HEK293T (cell line): Measurements from ENCODE around the gene ANO1.

Experiments
- CTCF ChIA-PET: fragments of 350-600 bp; formaldehyde crosslinking; extraction: SDS; loops from one replicate; lab custom pipeline; 2021; ENCODE audit warnings: antibody characterized with exemption, inconsistent platforms; lab: Yijun Ruan, JAX
- POLR2A ChIA-PET: fragments of 350-600 bp; formaldehyde crosslinking; extraction: SDS; loops from one replicate; lab custom pipeline; 2020; ENCODE audit warnings: antibody characterized with exemption, inconsistent platforms; lab: Yijun Ruan, JAX
- DNase-seq: peaks from one replicate; pipeline ENCODE4 v3.0.0; 2012; ENCODE audit warnings: mixed read lengths; ENCODE audit errors: extremely low spot score
- ARNT ChIP-seq: fragments of 450-650 bp; IDR thresholded peaks from 2 replicates; pipeline ENCODE4 v1.6.1; 2017; ENCODE audit warnings: mild to moderate bottlenecking
- BHLHE40 ChIP-seq: fragments of 450-650 bp; IDR thresholded peaks from 2 replicates; pipeline ENCODE4 v1.6.1; 2016; ENCODE audit warnings: mild to moderate bottlenecking, moderate library complexity, borderline replicate concordance
- CTBP1 ChIP-seq: fragments of 450-650 bp; IDR thresholded peaks from 2 replicates; pipeline ENCODE4 v1.6.1; 2016; ENCODE audit warnings: borderline replicate concordance
- ELF4 ChIP-seq: fragments of 450-650 bp; IDR thresholded peaks from 2 replicates; pipeline ENCODE4 v1.6.1; 2017; ENCODE audit warnings: antibody characterized with exemption
- FOXA1 ChIP-seq: fragments of 450-650 bp; IDR thresholded peaks from 2 replicates; pipeline ENCODE4 v1.6.1; 2016; ENCODE audit warnings: mild to moderate bottlenecking
- FOXK2 ChIP-seq: fragments of 450-650 bp; IDR thresholded peaks from 2 replicates; pipeline ENCODE4 v1.6.1; 2016; ENCODE audit warnings: mild to moderate bottlenecking
- FOXM1 ChIP-seq: fragments of 450-650 bp; IDR thresholded peaks from 2 replicates; pipeline ENCODE4 v1.6.1; 2017; ENCODE audit warnings: mild to moderate bottlenecking, borderline replicate concordance
- HDGF ChIP-seq: fragments of 450-650 bp; IDR thresholded peaks from 2 replicates; pipeline ENCODE4 v1.6.1; 2017; ENCODE audit warnings: antibody characterized with exemption, borderline replicate concordance
- L3MBTL2 ChIP-seq: fragments of 450-650 bp; conservative IDR thresholded peaks from 2 replicates; pipeline ENCODE4 v1.6.1; 2016; ENCODE audit warnings: mild to moderate bottlenecking
- LEF1 ChIP-seq: fragments of 450-650 bp; IDR thresholded peaks from 2 replicates; pipeline ENCODE4 v1.6.1; 2017; ENCODE audit warnings: mild to moderate bottlenecking, borderline replicate concordance
- NFRKB ChIP-seq: fragments of 450-650 bp; IDR thresholded peaks from 2 replicates; pipeline ENCODE4 v1.6.1; 2016; ENCODE audit warnings: mild to moderate bottlenecking, moderate library complexity
- SP1 ChIP-seq: fragments of 450-650 bp; IDR thresholded peaks from 2 replicates; pipeline ENCODE4 v1.6.1; 2017
- SUZ12 ChIP-seq: fragments of 450-650 bp; IDR thresholded peaks from 2 replicates; pipeline ENCODE4 v1.6.1; 2016; ENCODE audit warnings: mild to moderate bottlenecking
- TARDBP ChIP-seq: fragments of 450-650 bp; IDR thresholded peaks from 2 replicates; pipeline ENCODE4 v1.6.1; 2016
- ZNF384 ChIP-seq: fragments of 450-650 bp; IDR thresholded peaks from 2 replicates; pipeline ENCODE4 v1.6.1; 2016
- TF ChIP-seq, protein P1 (sequence below): fragments of 450-650 bp; IDR thresholded peaks from 2 replicates; pipeline ENCODE4 v1.6.1; 2016

Gene ANO1

DNA sequence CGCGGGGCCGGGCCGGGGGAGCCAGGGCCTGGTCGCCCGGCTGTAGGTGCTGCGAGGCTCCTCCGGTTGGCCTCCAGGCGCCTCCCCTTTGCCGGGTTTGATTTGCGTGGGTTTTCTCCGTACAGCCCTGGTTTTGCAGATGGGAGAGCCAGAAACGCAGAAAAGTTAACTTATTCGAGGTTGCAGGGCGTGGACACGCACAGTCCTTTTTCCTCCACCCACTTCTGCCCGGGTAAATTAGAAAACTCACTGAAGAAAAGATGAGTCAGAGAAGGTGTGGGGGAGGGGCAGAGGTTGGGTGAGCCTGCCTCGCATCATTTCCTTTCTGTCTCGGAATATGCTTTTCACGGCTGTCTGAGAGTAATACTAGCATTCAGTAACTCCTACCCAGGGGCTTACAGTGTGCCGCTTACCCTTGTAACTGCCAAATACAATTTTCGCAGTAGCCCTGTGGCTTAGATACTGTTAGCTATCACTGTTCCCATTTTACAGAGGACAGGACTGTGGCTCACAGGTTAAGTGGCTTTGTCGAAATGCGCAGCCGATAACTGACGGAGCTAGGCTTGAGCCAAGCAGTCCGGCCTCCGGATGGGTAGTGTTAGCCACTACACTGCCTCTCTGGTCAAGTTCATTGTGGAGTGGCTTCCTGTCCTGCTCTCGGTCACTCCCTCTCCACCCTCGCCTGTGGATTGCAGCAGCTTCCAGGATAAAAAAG is 125.8 kb downstream of the ANO1 start:
- POLR2A ChIA-PET = interaction anchor here (0.9 to 1.2 kb wide), 3 partner anchors 194 to 302 kb away, joined by 3 to 5 read pairs (median 3); no protein-coding TSS in a partner anchor
- CTCF ChIA-PET = interaction anchor here (1.0 kb wide), 1 partner anchor 295 kb away, joined by 3 read pairs; no protein-coding TSS in a partner anchor
- no peak for DNase-seq
- TF ChIP-seq HDGF (no peak), FOXA1 (no peak)

DNA sequence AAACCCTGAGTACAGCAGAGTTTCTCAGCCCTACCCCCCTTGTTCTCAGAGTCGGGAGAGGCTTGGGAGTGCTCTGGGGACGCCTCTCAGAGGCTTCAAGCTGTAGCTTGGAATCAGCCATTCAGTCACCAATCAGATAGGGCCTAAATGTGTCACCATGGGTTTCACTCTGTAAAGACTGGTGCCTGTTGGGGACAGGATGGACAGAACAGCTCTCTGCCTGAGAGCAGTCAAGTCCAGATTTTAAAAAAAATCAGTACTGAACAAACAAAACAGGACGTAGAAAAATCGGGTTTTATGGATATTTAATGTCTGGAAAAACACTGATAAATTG is 126.3 kb downstream of the ANO1 start:
- ChIA-PET CTCF (no interaction called here), POLR2A (no interaction called here)

DNA sequence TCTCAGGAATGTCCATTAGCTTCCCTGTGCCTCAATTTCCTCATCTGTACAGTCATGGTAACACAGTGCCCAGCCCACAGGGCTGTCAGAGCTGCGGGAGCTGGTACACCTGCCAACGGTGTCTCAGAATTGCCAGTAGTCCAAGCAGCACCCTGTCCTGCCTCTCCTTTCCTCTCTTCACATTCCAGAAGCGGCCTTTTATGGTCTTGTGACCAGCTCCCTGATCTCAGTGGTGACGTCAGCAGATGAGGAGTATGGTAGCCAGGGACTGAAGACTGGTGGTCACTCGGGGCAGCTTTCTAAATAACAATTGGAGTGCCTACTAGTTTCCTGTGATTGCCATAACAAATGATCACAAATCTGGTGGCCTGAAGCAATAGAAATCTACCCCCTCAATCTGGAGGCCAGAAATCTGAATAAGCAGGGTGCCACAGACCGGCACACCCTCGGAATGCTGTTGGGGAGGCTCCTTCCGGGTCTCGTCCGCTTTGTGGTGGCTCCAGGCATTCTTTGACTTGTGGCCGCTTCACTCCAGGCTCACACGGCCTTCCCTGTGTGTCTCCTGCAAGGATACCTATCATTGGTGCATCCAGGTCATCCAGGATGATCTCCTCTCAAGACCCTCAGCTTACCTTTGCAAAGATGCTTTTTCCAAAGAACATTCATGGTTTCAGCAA is 127.1 kb downstream of the ANO1 start:
- no peak for DNase-seq

More for the DNA sequence above, 126.3 kb downstream of the ANO1 start:
- no peak for DNase-seq
- TF ChIP-seq LEF1 (no peak), ZNF384 (no peak), FOXA1 (no peak), ELF4 (no peak), ARNT (no peak), FOXK2 (no peak), HDGF (no peak), FOXM1 (no peak), SP1 (no peak), BHLHE40 (no peak), SUZ12 (no peak), TARDBP (no peak), CTBP1 (no peak)
- TF ChIP-seq, protein P1, sequence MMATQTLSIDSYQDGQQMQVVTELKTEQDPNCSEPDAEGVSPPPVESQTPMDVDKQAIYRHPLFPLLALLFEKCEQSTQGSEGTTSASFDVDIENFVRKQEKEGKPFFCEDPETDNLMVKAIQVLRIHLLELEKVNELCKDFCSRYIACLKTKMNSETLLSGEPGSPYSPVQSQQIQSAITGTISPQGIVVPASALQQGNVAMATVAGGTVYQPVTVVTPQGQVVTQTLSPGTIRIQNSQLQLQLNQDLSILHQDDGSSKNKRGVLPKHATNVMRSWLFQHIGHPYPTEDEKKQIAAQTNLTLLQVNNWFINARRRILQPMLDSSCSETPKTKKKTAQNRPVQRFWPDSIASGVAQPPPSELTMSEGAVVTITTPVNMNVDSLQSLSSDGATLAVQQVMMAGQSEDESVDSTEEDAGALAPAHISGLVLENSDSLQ = no peak

DNA sequence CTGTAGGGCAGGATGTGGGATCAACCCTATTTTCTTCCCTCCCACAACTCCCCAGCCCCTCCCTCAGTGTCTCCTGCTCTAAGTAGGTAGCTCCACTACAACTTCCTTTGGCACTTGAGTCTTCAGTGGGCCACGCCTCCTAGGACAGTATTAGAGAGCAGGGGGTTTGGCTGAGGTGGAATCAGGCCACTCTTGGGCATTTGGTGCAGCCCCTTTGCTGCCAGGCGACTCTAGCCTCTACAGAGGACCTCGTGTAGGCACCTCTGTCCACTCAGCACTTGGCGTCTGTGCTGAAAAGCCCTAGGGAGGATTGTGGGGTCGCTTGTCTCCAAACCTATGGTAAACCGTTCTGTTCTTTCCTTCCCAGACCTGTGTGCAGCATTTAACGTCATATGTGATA is 127.6 kb downstream of the ANO1 start:
- TF ChIP-seq LEF1 = no peak
- no peak for DNase-seq
- ChIA-PET CTCF (no interaction called here), POLR2A (no interaction called here)

More for the DNA sequence above, 127.1 kb downstream of the ANO1 start:
- ChIA-PET POLR2A (no interaction called here), CTCF (no interaction called here)
- TF ChIP-seq, protein P1 = no peak
- TF ChIP-seq ARNT (no peak), ELF4 (no peak), L3MBTL2 (no peak), ZNF384 (no peak), NFRKB (no peak), CTBP1 (no peak), LEF1 (no peak), HDGF (no peak), FOXA1 (no peak), BHLHE40 (no peak), SUZ12 (no peak), FOXM1 (no peak)

DNA sequence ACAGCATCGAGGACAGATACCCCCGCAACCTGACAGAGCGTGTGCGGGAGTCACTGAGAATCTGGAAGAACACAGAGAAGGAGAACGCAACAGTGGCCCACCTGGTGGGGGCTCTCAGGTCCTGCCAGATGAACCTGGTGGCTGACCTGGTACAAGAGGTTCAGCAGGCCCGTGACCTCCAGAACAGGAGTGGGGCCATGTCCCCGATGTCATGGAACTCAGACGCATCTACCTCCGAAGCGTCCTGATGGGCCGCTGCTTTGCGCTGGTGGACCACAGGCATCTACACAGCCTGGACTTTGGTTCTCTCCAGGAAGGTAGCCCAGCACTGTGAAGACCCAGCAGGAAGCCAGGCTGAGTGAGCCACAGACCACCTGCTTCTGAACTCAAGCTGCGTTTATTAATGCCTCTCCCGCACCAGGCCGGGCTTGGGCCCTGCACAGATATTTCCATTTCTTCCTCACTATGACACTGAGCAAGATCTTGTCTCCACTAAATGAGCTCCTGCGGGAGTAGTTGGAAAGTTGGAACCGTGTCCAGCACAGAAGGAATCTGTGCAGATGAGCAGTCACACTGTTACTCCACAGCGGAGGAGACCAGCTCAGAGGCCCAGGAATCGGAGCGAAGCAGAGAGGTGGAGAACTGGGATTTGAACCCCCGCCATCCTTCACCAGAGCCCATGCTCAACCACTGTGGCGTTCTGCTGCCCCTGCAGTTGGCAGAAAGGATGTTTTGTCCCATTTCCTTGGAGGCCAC is 128.3 kb downstream of the ANO1 start:
- ChIA-PET CTCF (no interaction called here), POLR2A (interaction anchor here (0.8 kb wide), 1 partner anchor 54 kb away, joined by 3 read pairs; no protein-coding TSS in a partner anchor)
- DNase-seq = no peak
- TF ChIP-seq CTBP1 (no peak), HDGF (no peak), L3MBTL2 (no peak), SUZ12 (no peak), TARDBP (no peak), LEF1 (no peak), ZNF384 (no peak), FOXK2 (no peak), ARNT (no peak), FOXA1 (no peak), NFRKB (no peak), FOXM1 (no peak), ELF4 (no peak), BHLHE40 (no peak), SP1 (no peak)
- TF ChIP-seq, protein P1 = no peak

DNA sequence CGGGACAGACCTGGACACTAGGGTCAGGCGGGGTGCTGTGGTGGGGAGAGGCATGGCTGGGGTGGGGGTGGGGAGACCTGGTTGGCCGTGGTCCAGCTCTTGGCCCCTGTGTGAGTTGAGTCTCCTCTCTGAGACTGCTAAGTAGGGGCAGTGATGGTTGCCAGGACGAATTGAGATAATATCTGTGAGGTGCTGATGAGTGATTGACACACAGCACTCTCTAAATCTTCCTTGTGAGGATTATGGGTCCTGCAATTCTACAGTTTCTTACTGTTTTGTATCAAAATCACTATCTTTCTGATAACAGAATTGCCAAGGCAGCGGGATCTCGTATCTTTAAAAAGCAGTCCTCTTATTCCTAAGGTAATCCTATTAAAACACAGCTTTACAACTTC is 128.9 kb downstream of the ANO1 start:
- POLR2A ChIA-PET = interaction anchor here (0.8 kb wide), 1 partner anchor 54 kb away, joined by 3 read pairs; no protein-coding TSS in a partner anchor

More for the DNA sequence above, 128.9 kb downstream of the ANO1 start:
- TF ChIP-seq TARDBP (no peak), FOXM1 (no peak), NFRKB (no peak), SP1 (no peak), LEF1 (no peak), FOXK2 (no peak), SUZ12 (no peak), BHLHE40 (no peak), ZNF384 (no peak), FOXA1 (no peak), ELF4 (no peak), HDGF (no peak), L3MBTL2 (no peak), CTBP1 (no peak), ARNT (no peak)
- TF ChIP-seq, protein P1 = no peak
- DNase-seq = no peak
- CTCF ChIA-PET = no interaction called here
